ENCODE results near the gene COG6. TPM values are rescaled to one million over a fixed set of nuclear protein-coding genes. Genes with fewer than 3 reads are reported as not detected.

The COG6 gene
- total and polyA plus RNA-seq, 2 of the 8 experiments (the other 6 are each of a cell fraction or from before 2014, with no cell fraction given): 8.8 to 22.3 TPM

- Histone ChIP-seq H2BK15ac (ENCODE audit: low read length) (no peak overlapping the region), H3K9ac (replicated peaks in 1 of 4; ENCODE audit: extremely low read depth in 1 of 4, low read depth in 3 of 4, low read length in 3 of 4) (no peak overlapping the region), H3K23ac (ENCODE audit: insufficient read length) (no peak overlapping the region), H2BK5ac (ENCODE audit: low read depth, low read length) (no peak overlapping the region), H3K18ac (ENCODE audit: extremely low read depth, low read length) (no peak overlapping the region), H3K56ac (replicated peaks; ENCODE audit: insufficient read length, low read depth, low read length) (no peak overlapping the region), H3K14ac (ENCODE audit: insufficient read length) (no peak overlapping the region), H3K4me2 (ENCODE audit: insufficient read depth in 1 of 2, low read depth in 2 of 2, low read length in 2 of 2) (peak overlapping the region; percentile 36 to 75), H3K79me2 (ENCODE audit: control insufficient read depth in 1 of 2, insufficient read depth in 2 of 2, low read length in 2 of 2) (peaks cover 0 to 3% of the 10 kb centered on the region in 2 experiments; a peak in 1 of 4 replicates), H3K9me3 (ENCODE audit: insufficient read depth in 2 of 2, low read depth in 1 of 2, low read length in 1 of 2) (no peaks in the 10 kb centered on the region), H2BK12ac (ENCODE audit: low read depth, low read length) (no peak overlapping the region), H3K4ac (replicated peaks; ENCODE audit: insufficient read length, low read depth, low read length) (no peak overlapping the region), H4K5ac (ENCODE audit: insufficient read length, low read depth, low read length) (peak overlapping the region; percentile 37), H3K23me2 (ENCODE audit: low read depth, low read length) (peaks cover 4% of the 10 kb centered on the region), H3K36me3 (ENCODE audit: control insufficient read depth in 2 of 4, insufficient read depth in 4 of 4, low read length in 3 of 4) (no peaks in the 10 kb centered on the region), H2BK20ac (ENCODE audit: low read length) (no peak overlapping the region), H4K91ac (replicated peaks; ENCODE audit: insufficient read length, low read length) (no peak overlapping the region), H3K4me1 (replicated peaks in 1 of 4; ENCODE audit: control insufficient read depth in 3 of 4, insufficient read depth in 4 of 4, low read length in 3 of 4) (0 out of 7 replicates have a peak, but pooled peaks cover 0 to 2% (median 0%) of the 10 kb centered on the region in 4 experiments), H3K4me3 (ENCODE audit: extremely low read depth in 1 of 4, insufficient read depth in 2 of 4, low read depth in 3 of 4, low read length in 4 of 4) (peak overlapping the region; percentile 51 to 87 (median 77); a peak in 7 of 8 replicates), H3K27ac (ENCODE audit: low read depth, low read length) (no peak overlapping the region), H2AFZ (ENCODE audit: low read length) (peak overlapping the region; percentile 69), H4K20me1 (replicated peaks in 1 of 2; ENCODE audit: control insufficient read depth in 1 of 2, insufficient read depth in 2 of 2, low read length in 2 of 2) (no peaks in the 10 kb centered on the region), H3K27me3 (replicated peaks in 1 of 4; ENCODE audit: control insufficient read depth in 3 of 4, extremely low read depth in 1 of 4, insufficient read depth in 3 of 4, low read length in 3 of 4) (no peaks in the 10 kb centered on the region), H4K8ac (ENCODE audit: extremely low read depth, insufficient read depth, low read length) (no peak overlapping the region), H2AK5ac (ENCODE audit: low read depth, low read length) (no peak overlapping the region), H3K79me1 (ENCODE audit: low read depth, low read length) (no peaks in the 10 kb centered on the region), H2BK120ac (replicated peaks; ENCODE audit: low read depth, low read length) (no peak overlapping the region)
- DNase-seq (ENCODE audit: low read depth in 1 of 2, low spot score in 2 of 2): no peak
- no peak for FAIRE-seq
- POLR2A ChIA-PET (ENCODE audit: partially characterized antibody): no interaction called here
- 3% methylated on average over 2 of the region's 2 CpGs; no CpG with 5 or more reads in 1 of the 2 experiments for WGBS, 2 experiments (ENCODE audit: extremely low coverage in 1 of 2, insufficient coverage in 1 of 2, insufficient read length in 1 of 2, insufficient replicate concordance in 2 of 2, low coverage in 1 of 2, low lambda C conversion rate in 2 of 2, missing lambda C conversion rate in 1 of 2)
- TF ChIP-seq SUZ12 (IDR thresholded peaks at IDR 0.05; ENCODE audit: low read length) (no peak), E2F6 (IDR thresholded peaks at IDR 0.05) (0 out of 2 replicates have a peak, but pooled peaks have one; percentile 6)
- CTCF ChIA-PET (ENCODE audit: partially characterized antibody): interaction anchor here (0.6 to 1.4 kb wide), 2 partner anchors 21 to 33 kb away, joined by 3 read pairs; no protein-coding TSS in a partner anchor
These were observed 357 bp upstream of the COG6 start for GRCh38 chr13:39655041-39655568.
